ENCODE results near the gene CDK5RAP3. TPM values are rescaled to one million over a fixed set of nuclear protein-coding genes. Genes with fewer than 3 reads are reported as not detected.
A peak's percentile ranks its signal among the peaks of the same experiment; 100 is the strongest.

Gene CDK5RAP3
- total RNA-seq, 1 donor from 2014 or later = 62.8 TPM

GRCh38 chr17:48011405-48012150, 40.7 kb downstream of the CDK5RAP3 start:
- Histone ChIP-seq H3K9me3 (ENCODE audit: insufficient read depth, low read depth, low read length) (no peaks in the 10 kb centered on the region), H3K4me3 (ENCODE audit: insufficient read depth, low read depth, low read length) (peak overlapping the region; percentile 47), H3K36me3 (ENCODE audit: insufficient read depth, low read length) (no peaks in the 10 kb centered on the region), H3K9ac (ENCODE audit: low read length) (peak overlapping the region; percentile 54), H2AFZ (ENCODE audit: low read depth, low read length) (peak overlapping the region; percentile 75), H3K27me3 (ENCODE audit: insufficient read depth, low read length) (peaks cover 6% of the 10 kb centered on the region), H3K79me2 (ENCODE audit: insufficient read depth, low read length) (no peaks in the 10 kb centered on the region), H4K20me1 (ENCODE audit: insufficient read depth, low read length) (no peaks in the 10 kb centered on the region), H3K4me1 (ENCODE audit: insufficient read depth, low read length) (peaks cover 10% of the 10 kb centered on the region), H3K27ac (ENCODE audit: low read depth, low read length) (no peak overlapping the region), H3K4me2 (ENCODE audit: low read length) (peak overlapping the region; percentile 94)
- TF ChIP-seq CTCF (IDR thresholded peaks at IDR 0.05; ENCODE audit: insufficient read depth, low read depth, low read length) (peak; percentile 43), EZH2 (IDR thresholded peaks at IDR 0.05; ENCODE audit: insufficient read depth, low read length) (no peak)
- FAIRE-seq (no peak), DNase-seq (ENCODE audit: low read depth) (peak; percentile 22)
- Mint-ChIP-seq H3K4me1 (ENCODE audit: low read depth, unreplicated experiment) (peaks cover 27% of the 10 kb centered on the region), H3K27ac (ENCODE audit: unreplicated experiment) (peak overlapping the region; percentile 41), H3K27me3 (ENCODE audit: low read depth, unreplicated experiment) (peaks cover 11% of the 10 kb centered on the region), H3K9me3 (ENCODE audit: unreplicated experiment) (no peaks in the 10 kb centered on the region), H3K36me3 (ENCODE audit: low read depth, unreplicated experiment) (no peaks in the 10 kb centered on the region), H3K4me3 (ENCODE audit: unreplicated experiment) (peak overlapping the region; percentile 76)

- Mint-ChIP-seq H3K36me3 (ENCODE audit: low read depth, unreplicated experiment) (no peaks in the 10 kb centered on the region), H3K4me3 (ENCODE audit: unreplicated experiment) (peak overlapping the region; percentile 76), H3K9me3 (ENCODE audit: unreplicated experiment) (no peaks in the 10 kb centered on the region), H3K27me3 (ENCODE audit: low read depth, unreplicated experiment) (peaks cover 11% of the 10 kb centered on the region), H3K4me1 (ENCODE audit: low read depth, unreplicated experiment) (peaks cover 27% of the 10 kb centered on the region), H3K27ac (ENCODE audit: unreplicated experiment) (peak overlapping the region; percentile 41)
- Histone ChIP-seq H3K79me2 (ENCODE audit: insufficient read depth, low read length) (no peaks in the 10 kb centered on the region), H3K9ac (ENCODE audit: low read length) (peak overlapping the region; percentile 54), H4K20me1 (ENCODE audit: insufficient read depth, low read length) (no peaks in the 10 kb centered on the region), H3K4me2 (ENCODE audit: low read length) (peak overlapping the region; percentile 94), H3K9me3 (ENCODE audit: insufficient read depth, low read depth, low read length) (no peaks in the 10 kb centered on the region), H3K36me3 (ENCODE audit: insufficient read depth, low read length) (no peaks in the 10 kb centered on the region), H3K27ac (ENCODE audit: low read depth, low read length) (no peak overlapping the region), H3K27me3 (ENCODE audit: insufficient read depth, low read length) (peaks cover 6% of the 10 kb centered on the region), H3K4me1 (ENCODE audit: insufficient read depth, low read length) (peaks cover 10% of the 10 kb centered on the region), H2AFZ (ENCODE audit: low read depth, low read length) (peak overlapping the region; percentile 75), H3K4me3 (ENCODE audit: insufficient read depth, low read depth, low read length) (peak overlapping the region; percentile 47)
- DNase-seq (ENCODE audit: low read depth) (no peak), FAIRE-seq (no peak)
- no peak for TF ChIP-seq EZH2 (IDR thresholded peaks at IDR 0.05; ENCODE audit: insufficient read depth, low read length)
- TF ChIP-seq CTCF (IDR thresholded peaks at IDR 0.05; ENCODE audit: insufficient read depth, low read depth, low read length) = no peak
Observed at GRCh38 chr17:48012151-48012520, 41.2 kb downstream of the CDK5RAP3 start.

GRCh38 chr17:48012654-48013053, 41.7 kb downstream of the CDK5RAP3 start:
- Mint-ChIP-seq H3K36me3 (ENCODE audit: low read depth, unreplicated experiment) (no peaks in the 10 kb centered on the region), H3K9me3 (ENCODE audit: unreplicated experiment) (no peaks in the 10 kb centered on the region), H3K27ac (ENCODE audit: unreplicated experiment) (no peak overlapping the region), H3K4me3 (ENCODE audit: unreplicated experiment) (peak overlapping the region; percentile 60), H3K27me3 (ENCODE audit: low read depth, unreplicated experiment) (peaks cover 11% of the 10 kb centered on the region), H3K4me1 (ENCODE audit: low read depth, unreplicated experiment) (peaks cover 29% of the 10 kb centered on the region)
- H3K9ac ChIP-seq (ENCODE audit: low read length) = no peak overlapping the region
- H3K36me3 ChIP-seq (ENCODE audit: insufficient read depth, low read length) = no peaks in the 10 kb centered on the region
- FAIRE-seq (no peak), DNase-seq (ENCODE audit: low read depth) (no peak)
- H3K27ac ChIP-seq (ENCODE audit: low read depth, low read length) = no peak overlapping the region
- no peak for TF ChIP-seq EZH2 (IDR thresholded peaks at IDR 0.05; ENCODE audit: insufficient read depth, low read length)
- no peak for TF ChIP-seq CTCF (IDR thresholded peaks at IDR 0.05; ENCODE audit: insufficient read depth, low read depth, low read length)
- no peak overlapping the region for H3K4me3 ChIP-seq (ENCODE audit: insufficient read depth, low read depth, low read length)
- H4K20me1 ChIP-seq (ENCODE audit: insufficient read depth, low read length) = no peaks in the 10 kb centered on the region
- H3K79me2 ChIP-seq (ENCODE audit: insufficient read depth, low read length) = no peaks in the 10 kb centered on the region
- H3K4me2 ChIP-seq (ENCODE audit: low read length) = peak overlapping the region; percentile 94
- H3K4me1 ChIP-seq (ENCODE audit: insufficient read depth, low read length) = peaks cover 10% of the 10 kb centered on the region
- H2AFZ ChIP-seq (ENCODE audit: low read depth, low read length) = peak overlapping the region; percentile 14
- H3K27me3 ChIP-seq (ENCODE audit: insufficient read depth, low read length) = peaks cover 6% of the 10 kb centered on the region
- H3K9me3 ChIP-seq (ENCODE audit: insufficient read depth, low read depth, low read length) = no peaks in the 10 kb centered on the region
